ENCODE measurements around the gene HIVEP3. TPM values are rescaled to one million over a fixed set of nuclear protein-coding genes. Genes with fewer than 3 reads are reported as not detected.

Gene HIVEP3
- total RNA-seq, 1 donor from 2014 or later = 8.9 TPM

GRCh38 chr1:41794031-41794430, 124.7 kb downstream of the HIVEP3 start:
- no peaks in the 10 kb centered on the region for H3K9me3 Mint-ChIP-seq (ENCODE audit: unreplicated experiment)
- Histone ChIP-seq H3K36me3 (ENCODE audit: insufficient read depth, low read length) (no peaks in the 10 kb centered on the region), H3K79me2 (ENCODE audit: insufficient read depth, low read length) (no peaks in the 10 kb centered on the region), H3K9me3 (ENCODE audit: insufficient read depth, low read depth, low read length) (no peaks in the 10 kb centered on the region), H3K4me1 (ENCODE audit: insufficient read depth, low read length) (no peaks in the 10 kb centered on the region), H3K4me2 (ENCODE audit: low read length) (no peak overlapping the region), H3K4me3 (ENCODE audit: insufficient read depth, low read depth, low read length) (no peak overlapping the region), H3K9ac (ENCODE audit: low read length) (no peak overlapping the region), H3K27me3 (ENCODE audit: insufficient read depth, low read length) (no peaks in the 10 kb centered on the region), H2AFZ (ENCODE audit: low read depth, low read length) (no peak overlapping the region), H3K27ac (ENCODE audit: low read depth, low read length) (no peak overlapping the region), H4K20me1 (ENCODE audit: insufficient read depth, low read length) (no peaks in the 10 kb centered on the region)
- no peak overlapping the region for H3K4me3 Mint-ChIP-seq (ENCODE audit: unreplicated experiment)
- H3K36me3 Mint-ChIP-seq (ENCODE audit: low read depth, unreplicated experiment) = no peaks in the 10 kb centered on the region
- no peak for FAIRE-seq
- H3K27ac Mint-ChIP-seq (ENCODE audit: unreplicated experiment) = no peak overlapping the region
- H3K4me1 Mint-ChIP-seq (ENCODE audit: low read depth, unreplicated experiment) = no peaks in the 10 kb centered on the region
- TF ChIP-seq CTCF (IDR thresholded peaks at IDR 0.05; ENCODE audit: insufficient read depth, low read depth, low read length) = no peak
- no peak for TF ChIP-seq EZH2 (IDR thresholded peaks at IDR 0.05; ENCODE audit: insufficient read depth, low read length)
- H3K27me3 Mint-ChIP-seq (ENCODE audit: low read depth, unreplicated experiment) = peaks cover 14% of the 10 kb centered on the region
- no peak for DNase-seq (ENCODE audit: low read depth)

- no peak for FAIRE-seq
- peaks cover 25% of the 10 kb centered on the region for H3K27me3 Mint-ChIP-seq (ENCODE audit: low read depth, unreplicated experiment)
- H3K4me3 Mint-ChIP-seq (ENCODE audit: unreplicated experiment) = no peak overlapping the region
- no peak overlapping the region for H3K27ac ChIP-seq (ENCODE audit: low read depth, low read length)
- H3K79me2 ChIP-seq (ENCODE audit: insufficient read depth, low read length) = no peaks in the 10 kb centered on the region
- no peaks in the 10 kb centered on the region for H3K4me1 ChIP-seq (ENCODE audit: insufficient read depth, low read length)
- no peak overlapping the region for H3K27ac Mint-ChIP-seq (ENCODE audit: unreplicated experiment)
- no peaks in the 10 kb centered on the region for H3K9me3 Mint-ChIP-seq (ENCODE audit: unreplicated experiment)
- TF ChIP-seq CTCF (IDR thresholded peaks at IDR 0.05; ENCODE audit: insufficient read depth, low read depth, low read length) = no peak
- no peak for TF ChIP-seq EZH2 (IDR thresholded peaks at IDR 0.05; ENCODE audit: insufficient read depth, low read length)
- no peak overlapping the region for H3K4me3 ChIP-seq (ENCODE audit: insufficient read depth, low read depth, low read length)
- H3K9me3 ChIP-seq (ENCODE audit: insufficient read depth, low read depth, low read length) = no peaks in the 10 kb centered on the region
- no peak overlapping the region for H3K9ac ChIP-seq (ENCODE audit: low read length)
- no peaks in the 10 kb centered on the region for H3K4me1 Mint-ChIP-seq (ENCODE audit: low read depth, unreplicated experiment)
- no peak overlapping the region for H3K4me2 ChIP-seq (ENCODE audit: low read length)
- no peaks in the 10 kb centered on the region for H3K36me3 Mint-ChIP-seq (ENCODE audit: low read depth, unreplicated experiment)
- no peaks in the 10 kb centered on the region for H3K36me3 ChIP-seq (ENCODE audit: insufficient read depth, low read length)
- no peaks in the 10 kb centered on the region for H3K27me3 ChIP-seq (ENCODE audit: insufficient read depth, low read length)
- DNase-seq (ENCODE audit: low read depth) = no peak
- no peaks in the 10 kb centered on the region for H4K20me1 ChIP-seq (ENCODE audit: insufficient read depth, low read length)
- no peak overlapping the region for H2AFZ ChIP-seq (ENCODE audit: low read depth, low read length)
Observed at GRCh38 chr1:41792485-41792770, 126.3 kb downstream of the HIVEP3 start.

GRCh38 chr1:41791667-41792484, 126.8 kb downstream of the HIVEP3 start:
- FAIRE-seq = no peak
- Mint-ChIP-seq H3K4me3 (ENCODE audit: unreplicated experiment) (peak overlapping the region; percentile 65), H3K9me3 (ENCODE audit: unreplicated experiment) (no peaks in the 10 kb centered on the region), H3K27ac (ENCODE audit: unreplicated experiment) (no peak overlapping the region), H3K36me3 (ENCODE audit: low read depth, unreplicated experiment) (no peaks in the 10 kb centered on the region), H3K4me1 (ENCODE audit: low read depth, unreplicated experiment) (no peaks in the 10 kb centered on the region), H3K27me3 (ENCODE audit: low read depth, unreplicated experiment) (peaks cover 25% of the 10 kb centered on the region)
- H3K4me3 ChIP-seq (ENCODE audit: insufficient read depth, low read depth, low read length) = no peak overlapping the region
- no peak overlapping the region for H3K4me2 ChIP-seq (ENCODE audit: low read length)
- H3K4me1 ChIP-seq (ENCODE audit: insufficient read depth, low read length) = no peaks in the 10 kb centered on the region
- H2AFZ ChIP-seq (ENCODE audit: low read depth, low read length) = no peak overlapping the region
- no peaks in the 10 kb centered on the region for H3K79me2 ChIP-seq (ENCODE audit: insufficient read depth, low read length)
- H4K20me1 ChIP-seq (ENCODE audit: insufficient read depth, low read length) = no peaks in the 10 kb centered on the region
- H3K9me3 ChIP-seq (ENCODE audit: insufficient read depth, low read depth, low read length) = no peaks in the 10 kb centered on the region
- H3K36me3 ChIP-seq (ENCODE audit: insufficient read depth, low read length) = no peaks in the 10 kb centered on the region
- TF ChIP-seq EZH2 (IDR thresholded peaks at IDR 0.05; ENCODE audit: insufficient read depth, low read length) (no peak), CTCF (IDR thresholded peaks at IDR 0.05; ENCODE audit: insufficient read depth, low read depth, low read length) (no peak)
- H3K9ac ChIP-seq (ENCODE audit: low read length) = no peak overlapping the region
- no peaks in the 10 kb centered on the region for H3K27me3 ChIP-seq (ENCODE audit: insufficient read depth, low read length)
- no peak overlapping the region for H3K27ac ChIP-seq (ENCODE audit: low read depth, low read length)
- no peak for DNase-seq (ENCODE audit: low read depth)

Measured in astrocyte (in vitro differentiated cells and primary cell).